ENCODE data around the gene KCNJ12.
"Not testable (repeated sequence)": the region's sequence is repeated elsewhere in the genome, so short reads cannot be mapped to it uniquely, and the experiment has no call there.

DNA sequence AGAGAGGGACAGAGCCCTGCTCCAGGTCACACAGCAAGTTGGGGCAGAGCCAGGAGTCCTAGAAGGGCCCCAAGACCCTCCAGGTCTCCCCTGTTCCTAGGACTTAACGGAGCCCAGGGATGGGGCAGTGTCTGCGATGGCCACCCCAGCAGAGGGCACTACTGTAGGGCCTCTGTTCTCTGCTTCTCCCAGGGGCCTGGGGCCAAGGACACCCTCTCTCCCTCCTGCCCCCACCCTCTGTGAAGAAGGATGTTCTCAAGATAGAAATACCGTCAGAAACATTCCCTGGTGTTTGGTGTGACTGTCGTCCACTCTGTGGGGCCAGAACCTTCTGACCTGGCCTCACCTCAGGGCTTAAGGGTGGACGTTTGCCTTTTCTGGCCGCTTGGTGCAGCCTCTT lies 28.4 kb downstream of the KCNJ12 start:
- TF ChIP-seq POLR2A (IDR thresholded peaks at IDR 0.05) = not testable (repeated sequence)
- TF ChIP-seq, protein P1, sequence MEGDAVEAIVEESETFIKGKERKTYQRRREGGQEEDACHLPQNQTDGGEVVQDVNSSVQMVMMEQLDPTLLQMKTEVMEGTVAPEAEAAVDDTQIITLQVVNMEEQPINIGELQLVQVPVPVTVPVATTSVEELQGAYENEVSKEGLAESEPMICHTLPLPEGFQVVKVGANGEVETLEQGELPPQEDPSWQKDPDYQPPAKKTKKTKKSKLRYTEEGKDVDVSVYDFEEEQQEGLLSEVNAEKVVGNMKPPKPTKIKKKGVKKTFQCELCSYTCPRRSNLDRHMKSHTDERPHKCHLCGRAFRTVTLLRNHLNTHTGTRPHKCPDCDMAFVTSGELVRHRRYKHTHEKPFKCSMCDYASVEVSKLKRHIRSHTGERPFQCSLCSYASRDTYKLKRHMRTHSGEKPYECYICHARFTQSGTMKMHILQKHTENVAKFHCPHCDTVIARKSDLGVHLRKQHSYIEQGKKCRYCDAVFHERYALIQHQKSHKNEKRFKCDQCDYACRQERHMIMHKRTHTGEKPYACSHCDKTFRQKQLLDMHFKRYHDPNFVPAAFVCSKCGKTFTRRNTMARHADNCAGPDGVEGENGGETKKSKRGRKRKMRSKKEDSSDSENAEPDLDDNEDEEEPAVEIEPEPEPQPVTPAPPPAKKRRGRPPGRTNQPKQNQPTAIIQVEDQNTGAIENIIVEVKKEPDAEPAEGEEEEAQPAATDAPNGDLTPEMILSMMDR (IDR thresholded peaks at IDR 0.05) = not testable (repeated sequence)
